MCF 10A (cell line): ENCODE results near the gene NFKBIZ. TPM values are rescaled to one million over a fixed set of nuclear protein-coding genes. Genes with fewer than 3 reads are reported as not detected.

ENCODE experiments used
- BruUV-seq: library from RNA; stranded (reverse); fragments of 400-500 nt; replicated peaks from 2 replicates; lab custom pipeline; 2021; lab: Mats Ljungman, UMichigan
- CTCF ChIA-PET: fragments of 300-600 bp; sonication (Branson Sonifier 250); formaldehyde crosslinking; extraction: SDS; loops from one replicate; lab custom pipeline; 2021; ENCODE audit warnings: antibody characterized with exemption, inconsistent platforms; lab: Yijun Ruan, JAX
- POLR2A ChIA-PET: fragments of 300-600, 350-650 bp; sonication (Branson Sonifier 250); formaldehyde crosslinking; extraction: SDS; loops from one replicate; lab custom pipeline; 2020; ENCODE audit warnings: antibody characterized with exemption, inconsistent platforms; lab: Yijun Ruan, JAX
- DNase-seq: peaks from one replicate; pipeline ENCODE4 v3.0.0-alpha.2; 2018; ENCODE audit not compliant: unreplicated experiment
- H3K27ac Mint-ChIP-seq: one replicate; pipeline ENCODE4 v1.8.0; 2022; ENCODE audit warnings: mild to moderate bottlenecking, low read depth, mixed read lengths; ENCODE audit not compliant: unreplicated experiment
- H3K27me3 Mint-ChIP-seq: one replicate; pipeline ENCODE4 v1.8.0; 2022; ENCODE audit warnings: mixed read lengths; ENCODE audit not compliant: insufficient read depth, unreplicated experiment
- H3K36me3 Mint-ChIP-seq: one replicate; pipeline ENCODE4 v1.8.0; 2022; ENCODE audit warnings: mild to moderate bottlenecking, moderate library complexity, mixed read lengths; ENCODE audit not compliant: insufficient read depth, unreplicated experiment
- H3K4me1 Mint-ChIP-seq: one replicate; pipeline ENCODE4 v1.8.0; 2022; ENCODE audit warnings: mixed read lengths; ENCODE audit not compliant: insufficient read depth, unreplicated experiment
- H3K4me3 Mint-ChIP-seq: one replicate; pipeline ENCODE4 v1.8.0; 2022; ENCODE audit warnings: mild to moderate bottlenecking, moderate library complexity, mixed read lengths; ENCODE audit not compliant: unreplicated experiment
- H3K9me3 Mint-ChIP-seq: one replicate; pipeline ENCODE4 v1.8.0; 2022; ENCODE audit warnings: mixed read lengths; ENCODE audit not compliant: unreplicated experiment
- CTCF ChIP-seq: fragments of 200-600 bp; IDR thresholded peaks from one replicate; pipeline ENCODE4 v1.8.0; 2022; ENCODE audit warnings: antibody characterized with exemption, mild to moderate bottlenecking; ENCODE audit not compliant: unreplicated experiment
- intact Hi-C: fragments of 100-400 bp; cut with micrococcal nuclease; formaldehyde crosslinking; loops from 2 replicates; pipeline ENCODE4 v1.14.1; 2022
- total RNA-seq: library from RNA; stranded (reverse); gene quantifications from 2 replicates; pipeline ENCODE4 v1.2.3, GENCODE V29; 2022

NFKBIZ gene
- total RNA-seq, 1 experiment from 2014 or later: 58.8 TPM

- CTCF ChIA-PET: interaction anchor here (0.7 to 2.2 kb wide), 7 partner anchors 11 to 376 kb away, joined by 3 to 16 read pairs (median 6); no protein-coding TSS in a partner anchor
- Mint-ChIP-seq H3K36me3 (peaks cover 89% of the 10 kb centered on the region), H3K4me3 (peak overlapping the region; percentile 13), H3K4me1 (peaks cover 50% of the 10 kb centered on the region), H3K27ac (no peak overlapping the region), H3K27me3 (no peaks in the 10 kb centered on the region), H3K9me3 (no peaks in the 10 kb centered on the region)
- POLR2A ChIA-PET: interaction anchor here (0.7 to 2.8 kb wide), 13 partner anchors 12 to 302 kb away, joined by 3 to 28 read pairs (median 4); no protein-coding TSS in a partner anchor
- intact Hi-C loops: loop anchor here (5.0 to 10.0 kb wide), 2 partner anchors 41 to 212 kb away; no protein-coding TSS in a partner anchor
- DNase-seq: no peak
- BruUV-seq: no TSS peak
- TF ChIP-seq CTCF: no peak
Measured at GRCh38 chr3:101852983-101853840, 3.9 kb downstream of the NFKBIZ start.

GRCh38 chr3:101853982-101854381, 4.7 kb downstream of the NFKBIZ start:
- no TSS peak for BruUV-seq
- Mint-ChIP-seq H3K27ac (no peak overlapping the region), H3K4me3 (no peak overlapping the region), H3K9me3 (no peaks in the 10 kb centered on the region), H3K27me3 (no peaks in the 10 kb centered on the region), H3K4me1 (peaks cover 46% of the 10 kb centered on the region), H3K36me3 (peaks cover 97% of the 10 kb centered on the region)
- ChIA-PET CTCF (interaction anchor here (0.7 to 2.2 kb wide), 2 partner anchors 40 to 51 kb away, joined by 3 to 6 read pairs; no protein-coding TSS in a partner anchor), POLR2A (interaction anchor here (0.7 to 1.2 kb wide), 3 partner anchors 27 to 278 kb away, joined by 3 to 4 read pairs (median 3); no protein-coding TSS in a partner anchor)
- intact Hi-C loops: loop anchor here (5.0 to 10.0 kb wide), 2 partner anchors 42 to 211 kb away; no protein-coding TSS in a partner anchor
- no peak for DNase-seq
- TF ChIP-seq CTCF: no peak

GRCh38 chr3:101854608-101855304, 5.4 kb downstream of the NFKBIZ start:
- no peak for TF ChIP-seq CTCF
- intact Hi-C loops: loop anchor here (5.0 to 10.0 kb wide), 2 partner anchors 42 to 210 kb away; no protein-coding TSS in a partner anchor
- Mint-ChIP-seq H3K4me3 (no peak overlapping the region), H3K9me3 (no peaks in the 10 kb centered on the region), H3K4me1 (peaks cover 46% of the 10 kb centered on the region), H3K36me3 (peaks cover 100% of the 10 kb centered on the region), H3K27me3 (no peaks in the 10 kb centered on the region), H3K27ac (no peak overlapping the region)
- ChIA-PET POLR2A (interaction anchor here (1.1 to 2.2 kb wide), 2 partner anchors 13 to 28 kb away, joined by 4 to 8 read pairs; no protein-coding TSS in a partner anchor), CTCF (interaction anchor here (2.2 kb wide), 1 partner anchor 41 kb away, joined by 6 read pairs; no protein-coding TSS in a partner anchor)
- BruUV-seq: no TSS peak
- DNase-seq: no peak
